Measurements from ENCODE around the gene RUNX1.
A peak's percentile ranks its signal among the peaks of the same experiment; 100 is the strongest.

RUNX1 gene

GRCh38 chr21:34889320-34889675, 159.8 kb downstream of the RUNX1 start:
- DNase-seq = peak; percentile 42

- DNase-seq = peak; percentile 89
Observed at GRCh38 chr21:34888569-34889319, 160.4 kb downstream of the RUNX1 start.

- no peak for DNase-seq
Observed at GRCh38 chr21:34887725-34888568, 161.2 kb downstream of the RUNX1 start.

- no peak for DNase-seq
Observed at GRCh38 chr21:34887105-34887442, 162.0 kb downstream of the RUNX1 start.

- no peak for DNase-seq
Observed at GRCh38 chr21:34886240-34887104, 162.6 kb downstream of the RUNX1 start.

GRCh38 chr21:34885626-34886239, 163.4 kb downstream of the RUNX1 start:
- DNase-seq = no peak

GRCh38 chr21:34885125-34885524, 164.0 kb downstream of the RUNX1 start:
- DNase-seq = no peak

DNA sequence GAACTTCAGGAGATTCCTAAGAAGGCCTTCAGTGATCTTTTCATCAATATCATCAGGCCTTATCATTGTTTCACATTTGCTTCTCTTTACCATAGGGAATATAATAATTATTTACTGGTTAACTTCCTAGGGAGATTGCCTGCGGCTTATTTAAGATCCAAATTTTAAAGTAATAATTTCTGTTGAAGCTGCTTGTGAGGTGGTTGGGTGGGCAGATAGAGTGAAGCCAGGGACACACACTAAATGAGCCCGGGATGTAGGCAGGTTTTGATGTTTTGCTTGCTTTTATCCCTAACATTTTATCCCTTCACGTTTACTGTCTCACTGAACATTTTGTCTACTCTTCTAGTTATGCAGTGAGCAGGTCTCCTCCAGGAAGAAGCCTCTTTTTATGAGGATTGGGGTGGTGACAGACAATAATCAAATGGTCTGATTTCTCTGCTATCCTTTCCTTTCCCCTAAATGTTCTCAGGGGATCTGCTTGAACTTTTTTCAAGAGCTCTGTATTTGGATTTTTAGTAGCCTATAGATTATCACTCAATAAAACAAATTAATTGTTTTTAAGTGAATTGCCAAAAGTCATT, 164.7 kb downstream of the RUNX1 start:
- no peak for DNase-seq

DNA sequence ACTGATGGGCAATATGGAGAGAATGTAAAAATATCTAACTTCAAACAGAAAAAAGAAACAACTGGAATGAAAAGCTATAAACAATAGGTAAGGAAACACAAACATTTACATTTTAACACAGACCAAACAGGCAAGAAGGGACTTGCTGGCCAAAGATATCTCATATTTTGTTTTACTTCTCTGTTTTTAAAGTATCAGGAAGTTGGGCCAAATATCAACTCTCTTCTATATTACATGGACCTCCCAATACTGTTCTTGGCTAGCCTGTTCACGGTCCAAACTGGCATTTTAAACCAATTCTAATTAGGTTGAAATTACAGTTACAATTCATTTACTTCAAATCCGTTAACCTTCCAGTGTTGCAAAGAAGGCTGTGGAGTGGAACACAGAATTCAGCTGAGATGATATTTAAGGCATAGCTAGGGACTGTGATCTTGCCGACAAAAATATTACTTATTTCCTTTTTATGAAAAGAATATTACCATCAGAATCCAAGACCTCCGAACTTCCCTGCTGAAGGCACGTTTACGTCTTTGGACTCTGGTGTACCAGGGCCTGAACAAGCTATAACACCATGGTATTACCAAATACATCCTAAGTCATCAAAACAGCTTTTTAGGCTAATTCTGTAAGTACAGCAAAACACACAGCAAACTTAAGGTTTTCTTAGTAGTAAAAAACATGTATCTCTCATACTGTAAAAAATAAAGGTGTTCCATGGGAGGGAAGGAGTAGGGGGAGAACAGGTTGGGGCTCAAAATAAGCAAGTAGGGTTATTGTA, 165.4 kb downstream of the RUNX1 start:
- no peak for DNase-seq

DNA sequence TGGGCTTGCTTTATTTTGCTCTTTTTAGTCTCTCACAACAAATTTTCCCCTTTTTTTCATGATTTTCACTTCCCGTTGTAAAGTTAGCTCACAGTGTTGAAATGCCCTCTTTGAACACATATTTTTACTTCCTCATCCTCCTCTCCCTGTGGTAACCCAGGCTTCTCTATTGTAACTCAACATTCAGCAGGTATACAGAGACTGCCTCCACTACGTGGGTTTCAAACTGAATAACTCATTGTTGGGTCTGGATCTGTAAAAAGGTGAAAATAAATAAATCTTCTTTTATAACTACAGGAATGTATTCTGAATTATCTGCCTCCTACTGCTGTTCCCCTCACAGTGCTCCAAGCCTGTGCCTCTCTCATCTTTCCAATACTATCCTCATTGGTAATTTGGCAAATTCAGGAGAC, 166.4 kb downstream of the RUNX1 start:
- no peak for DNase-seq

DNA sequence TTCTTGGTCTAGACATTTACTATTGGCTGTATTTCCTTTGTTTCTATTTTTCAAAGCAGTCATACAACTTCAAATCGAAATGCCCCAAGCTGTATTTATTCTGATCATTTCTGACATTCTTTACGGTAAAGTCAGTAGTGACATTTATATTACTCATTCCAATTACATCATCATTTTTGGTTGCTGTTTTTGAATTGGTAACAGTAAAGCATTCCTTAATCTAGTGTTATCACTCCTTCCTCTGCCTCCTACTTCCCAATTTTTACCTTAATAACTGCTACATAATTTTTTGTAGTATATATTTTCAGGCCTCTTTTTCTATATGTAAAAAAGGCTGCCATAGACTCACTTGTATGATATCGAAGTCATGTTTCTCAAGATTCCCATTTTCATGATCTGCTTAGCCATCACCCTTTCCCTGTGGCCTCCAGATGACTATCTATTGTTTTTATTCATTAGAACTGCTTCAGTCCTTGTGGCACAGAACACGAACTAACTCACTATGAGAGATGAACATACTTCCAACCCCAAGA, 167.2 kb downstream of the RUNX1 start:
- DNase-seq = no peak

DNA sequence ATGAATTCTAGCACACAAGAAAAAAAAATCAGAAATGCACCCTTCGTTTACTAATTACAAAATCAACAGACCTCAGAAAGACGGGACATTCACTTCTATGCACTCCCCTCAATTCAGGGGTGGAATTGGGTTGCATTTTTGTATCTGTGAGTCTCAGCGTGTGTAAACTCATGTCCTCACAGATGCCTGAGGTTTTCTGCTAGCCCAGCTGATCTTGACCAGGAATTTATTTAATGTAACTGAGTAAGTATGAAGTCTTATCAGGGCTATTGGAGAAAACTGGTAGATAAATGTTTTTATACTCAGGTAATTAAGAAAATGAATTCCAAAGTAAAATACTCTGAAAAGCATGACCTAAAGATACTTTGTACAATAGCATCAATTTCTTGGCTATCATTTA, 167.7 kb downstream of the RUNX1 start:
- DNase-seq = no peak

- no peak for DNase-seq
Observed at GRCh38 chr21:34880401-34880800, 168.7 kb downstream of the RUNX1 start.

DNA sequence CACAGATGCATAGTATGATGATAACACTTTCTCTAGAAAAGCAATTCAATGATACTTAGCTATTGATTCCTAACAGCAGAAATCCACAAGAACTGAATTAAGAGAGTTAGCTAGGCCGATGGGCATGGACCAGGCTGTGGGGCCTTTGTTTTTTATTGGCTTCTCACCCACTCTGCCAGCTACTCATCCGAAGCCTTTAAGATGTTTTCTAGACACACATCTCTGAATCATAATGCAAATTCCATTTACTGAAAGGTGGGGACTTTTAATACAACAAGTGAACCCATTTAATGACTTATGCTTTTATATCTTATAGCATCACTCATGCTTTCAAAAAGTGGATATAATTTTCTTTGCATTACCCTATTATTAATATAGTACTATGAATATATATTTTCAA, 170.2 kb downstream of the RUNX1 start:
- peak; percentile 95 for DNase-seq

DNA sequence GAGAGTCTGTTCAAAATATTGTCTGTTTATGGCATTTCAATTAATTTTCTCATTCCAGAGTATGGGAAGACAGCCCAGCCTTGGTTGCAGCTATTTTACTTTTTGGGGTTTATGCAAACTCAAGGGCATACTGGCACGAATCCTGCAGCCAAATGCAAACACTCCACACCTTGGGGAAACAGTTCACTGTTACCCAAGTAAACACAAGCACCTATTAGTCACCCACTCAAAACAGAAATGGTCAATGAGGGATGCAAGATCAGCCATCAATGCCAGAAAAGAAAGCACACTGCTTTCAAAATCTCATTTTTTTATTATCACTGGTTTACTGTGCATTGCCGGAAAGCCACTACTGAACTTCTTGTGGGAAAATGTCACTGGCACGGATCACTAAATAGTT, 170.6 kb downstream of the RUNX1 start:
- DNase-seq = peak; percentile 98

DNA sequence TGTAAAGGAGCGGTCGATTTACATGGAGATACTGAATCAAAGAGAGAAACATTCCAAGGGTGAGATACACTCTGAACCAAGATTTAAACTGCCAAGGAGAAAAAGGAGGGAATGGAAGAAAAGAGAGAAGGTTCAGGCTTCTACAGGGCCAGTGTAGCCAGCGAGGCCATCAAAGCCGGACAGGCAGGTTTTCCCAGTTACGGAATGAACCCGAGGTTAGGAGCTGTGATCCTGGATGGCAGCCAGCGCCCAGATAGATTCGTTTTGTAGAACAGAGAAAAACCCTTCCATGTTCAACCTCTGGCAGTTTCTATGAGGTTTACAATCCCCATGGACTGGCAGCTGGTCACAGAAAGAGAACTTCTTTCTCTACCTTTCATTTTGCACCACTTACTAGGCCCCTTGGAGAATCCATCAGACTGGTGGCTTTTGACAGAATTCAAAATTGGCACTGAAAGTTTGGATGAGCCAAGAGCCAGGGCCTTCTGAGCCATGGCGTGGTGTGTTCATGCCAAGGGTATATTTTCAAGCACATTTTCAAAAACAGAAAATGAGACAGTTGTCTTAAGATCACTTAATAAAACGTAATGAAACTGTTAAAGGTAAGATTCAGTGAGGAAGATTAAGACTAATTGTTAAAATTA, 171.5 kb downstream of the RUNX1 start:
- peak; percentile 69 for DNase-seq

DNA sequence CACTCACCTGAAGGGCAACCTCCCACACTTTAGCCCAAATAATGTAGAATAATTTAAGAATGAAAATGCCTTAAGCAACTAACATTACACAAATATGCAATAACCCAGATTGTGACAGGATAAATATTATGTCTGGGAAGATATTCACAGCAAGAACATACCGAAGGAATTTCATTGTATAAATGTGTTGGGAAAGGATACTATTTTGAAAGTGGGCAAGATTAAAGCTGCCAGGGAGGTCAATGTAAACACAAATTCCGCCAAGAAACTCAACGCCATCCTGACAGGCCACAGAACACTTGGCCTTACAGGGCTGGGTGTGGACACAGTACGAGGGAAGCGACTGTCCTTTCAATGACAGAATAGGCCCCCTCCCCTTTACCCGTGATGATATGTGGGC, 173.3 kb downstream of the RUNX1 start:
- no peak for DNase-seq

- no peak for DNase-seq
Observed at GRCh38 chr21:34874684-34875513, 174.2 kb downstream of the RUNX1 start.

DNA sequence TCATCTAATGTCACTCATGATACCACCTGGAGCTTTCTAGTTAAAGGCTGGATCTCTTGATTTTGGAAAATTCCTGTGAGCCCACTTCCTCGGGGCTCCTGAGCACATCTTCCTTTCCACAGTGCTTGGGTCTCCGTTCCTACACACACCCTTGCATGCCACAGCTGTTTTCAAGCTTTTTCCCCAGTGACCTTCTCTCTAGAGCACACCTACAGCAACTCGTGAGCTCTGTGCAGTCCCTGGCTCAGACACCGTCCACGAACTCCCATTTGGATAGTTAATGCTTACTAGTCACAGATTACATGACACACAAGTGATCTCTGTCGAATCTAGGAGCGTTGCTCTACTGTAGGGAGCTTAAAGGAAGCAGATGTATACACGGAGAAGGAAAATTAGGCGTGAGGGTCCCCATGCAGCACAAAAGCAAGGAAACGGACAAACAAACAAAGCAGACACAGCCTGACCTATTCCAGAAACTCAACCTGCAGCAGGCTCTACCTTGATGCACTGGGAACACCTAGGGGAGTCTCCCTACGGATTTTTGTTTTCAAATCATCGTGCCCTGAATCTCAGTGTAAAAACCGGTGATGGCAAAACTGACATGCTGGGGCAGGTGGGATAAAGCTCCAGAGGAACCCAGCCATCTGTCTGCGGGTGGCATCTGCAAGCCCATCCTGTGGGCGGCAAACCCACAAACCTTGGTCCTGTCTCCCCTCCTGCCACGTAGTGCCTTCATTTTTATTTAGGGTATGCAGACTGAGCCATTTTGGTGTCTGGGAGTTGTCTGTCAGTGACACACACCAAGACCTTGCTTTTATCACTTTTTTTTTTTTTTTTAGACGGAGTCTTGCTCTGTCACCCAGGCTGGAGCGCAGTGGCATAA, 177.8 kb downstream of the RUNX1 start:
- DNase-seq = no peak

All from DMS79 (cell line).